ENCODE results near the gene VPS8.

GRCh38 chr3:184846496-184846895 is 34.5 kb downstream of the VPS8 start:
- no peak for TF ChIP-seq POLR2A (IDR thresholded peaks at IDR 0.05)
- TF ChIP-seq CTCF (IDR thresholded peaks at IDR 0.05), result no peak
